ENCODE results near the gene SLC37A3.
"Not testable (repeated sequence)": the region's sequence is repeated elsewhere in the genome, so short reads cannot be mapped to it uniquely, and the experiment has no call there.

SLC37A3 gene

DNA sequence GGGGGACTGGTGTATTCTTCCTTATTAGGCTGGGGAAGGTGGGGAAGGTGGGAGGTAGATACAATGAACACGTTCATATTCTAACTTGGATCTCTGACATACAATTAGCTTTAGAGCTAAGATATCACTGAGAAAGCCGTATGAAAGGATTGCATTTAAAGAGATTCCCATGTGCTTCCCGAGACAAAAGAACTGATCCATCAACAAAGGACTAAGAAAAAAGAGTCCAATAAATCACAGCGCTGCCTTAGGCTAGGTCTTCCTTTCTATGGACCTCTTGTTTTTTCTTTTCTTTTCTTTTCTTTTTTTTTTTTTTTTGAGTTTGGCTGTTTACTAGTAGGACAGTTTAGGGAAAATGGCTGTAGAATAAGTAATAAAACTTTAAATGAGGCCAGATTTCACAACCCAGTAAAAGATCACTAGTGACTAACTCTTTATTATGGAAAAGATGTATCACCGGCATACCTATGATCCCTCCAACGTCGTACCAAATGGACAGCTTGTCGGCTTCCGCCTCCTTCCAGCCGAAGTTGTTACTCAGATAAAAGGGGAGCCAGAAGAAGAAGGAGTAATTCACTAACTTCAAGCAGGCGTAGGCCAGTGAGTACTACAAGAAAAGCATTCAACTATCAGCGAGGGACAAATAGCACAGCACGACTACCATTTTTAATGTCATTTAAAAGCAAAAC lies 50.0 kb downstream of the SLC37A3 start:
- TF ChIP-seq, protein P1, sequence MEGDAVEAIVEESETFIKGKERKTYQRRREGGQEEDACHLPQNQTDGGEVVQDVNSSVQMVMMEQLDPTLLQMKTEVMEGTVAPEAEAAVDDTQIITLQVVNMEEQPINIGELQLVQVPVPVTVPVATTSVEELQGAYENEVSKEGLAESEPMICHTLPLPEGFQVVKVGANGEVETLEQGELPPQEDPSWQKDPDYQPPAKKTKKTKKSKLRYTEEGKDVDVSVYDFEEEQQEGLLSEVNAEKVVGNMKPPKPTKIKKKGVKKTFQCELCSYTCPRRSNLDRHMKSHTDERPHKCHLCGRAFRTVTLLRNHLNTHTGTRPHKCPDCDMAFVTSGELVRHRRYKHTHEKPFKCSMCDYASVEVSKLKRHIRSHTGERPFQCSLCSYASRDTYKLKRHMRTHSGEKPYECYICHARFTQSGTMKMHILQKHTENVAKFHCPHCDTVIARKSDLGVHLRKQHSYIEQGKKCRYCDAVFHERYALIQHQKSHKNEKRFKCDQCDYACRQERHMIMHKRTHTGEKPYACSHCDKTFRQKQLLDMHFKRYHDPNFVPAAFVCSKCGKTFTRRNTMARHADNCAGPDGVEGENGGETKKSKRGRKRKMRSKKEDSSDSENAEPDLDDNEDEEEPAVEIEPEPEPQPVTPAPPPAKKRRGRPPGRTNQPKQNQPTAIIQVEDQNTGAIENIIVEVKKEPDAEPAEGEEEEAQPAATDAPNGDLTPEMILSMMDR (IDR thresholded peaks at IDR 0.05; ENCODE audit: insufficient read depth, missing control alignments): no peak
- FAIRE-seq: no peak

DNA sequence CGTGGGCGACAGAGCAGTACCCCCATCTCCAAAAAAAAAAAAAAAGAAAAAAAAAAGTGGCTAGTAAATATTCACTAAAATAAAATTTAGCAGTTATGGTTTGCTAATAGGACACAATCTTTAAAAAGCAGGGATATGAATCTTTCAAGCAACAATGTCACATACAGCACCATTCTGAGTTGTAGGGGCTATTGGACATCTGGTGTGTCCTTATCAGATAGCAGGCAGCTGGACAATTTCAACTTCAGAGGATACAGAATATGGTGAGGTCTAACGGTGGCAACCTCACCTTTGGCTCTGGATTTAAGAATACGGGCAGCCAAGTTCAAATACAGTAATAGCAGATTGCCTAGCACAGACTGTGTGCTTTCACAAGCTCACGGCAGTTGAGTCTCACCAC lies 51.1 kb downstream of the SLC37A3 start:
- FAIRE-seq (no peak), DNase-seq (ENCODE audit: insufficient read length, low spot score) (no peak)
- TF ChIP-seq, protein P1 (IDR thresholded peaks at IDR 0.05; ENCODE audit: insufficient read depth, missing control alignments): no peak

More for the DNA sequence above, 50.0 kb downstream of the SLC37A3 start:
- DNase-seq (ENCODE audit: insufficient read length, low spot score): no peak

DNA sequence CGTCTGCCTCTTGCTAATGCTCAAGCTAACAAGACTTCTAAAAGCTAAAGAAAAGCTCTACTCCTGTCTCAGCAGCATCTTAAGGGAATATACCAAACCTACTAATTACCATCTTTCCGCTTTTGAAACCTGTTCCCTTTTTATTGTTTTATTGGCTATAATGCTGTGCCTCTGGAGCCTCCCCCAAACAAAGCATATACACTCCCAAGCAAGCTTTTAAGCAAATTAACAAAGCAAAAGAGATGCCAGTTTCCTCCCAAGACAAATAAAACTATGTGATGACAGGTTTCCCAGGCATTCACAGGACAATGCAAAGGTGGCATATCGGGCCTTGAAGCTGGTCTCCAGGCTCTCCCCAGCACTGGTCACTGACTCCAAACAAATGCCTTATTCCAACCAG lies 52.9 kb downstream of the SLC37A3 start:
- DNase-seq (ENCODE audit: insufficient read length, low spot score): no peak

DNA sequence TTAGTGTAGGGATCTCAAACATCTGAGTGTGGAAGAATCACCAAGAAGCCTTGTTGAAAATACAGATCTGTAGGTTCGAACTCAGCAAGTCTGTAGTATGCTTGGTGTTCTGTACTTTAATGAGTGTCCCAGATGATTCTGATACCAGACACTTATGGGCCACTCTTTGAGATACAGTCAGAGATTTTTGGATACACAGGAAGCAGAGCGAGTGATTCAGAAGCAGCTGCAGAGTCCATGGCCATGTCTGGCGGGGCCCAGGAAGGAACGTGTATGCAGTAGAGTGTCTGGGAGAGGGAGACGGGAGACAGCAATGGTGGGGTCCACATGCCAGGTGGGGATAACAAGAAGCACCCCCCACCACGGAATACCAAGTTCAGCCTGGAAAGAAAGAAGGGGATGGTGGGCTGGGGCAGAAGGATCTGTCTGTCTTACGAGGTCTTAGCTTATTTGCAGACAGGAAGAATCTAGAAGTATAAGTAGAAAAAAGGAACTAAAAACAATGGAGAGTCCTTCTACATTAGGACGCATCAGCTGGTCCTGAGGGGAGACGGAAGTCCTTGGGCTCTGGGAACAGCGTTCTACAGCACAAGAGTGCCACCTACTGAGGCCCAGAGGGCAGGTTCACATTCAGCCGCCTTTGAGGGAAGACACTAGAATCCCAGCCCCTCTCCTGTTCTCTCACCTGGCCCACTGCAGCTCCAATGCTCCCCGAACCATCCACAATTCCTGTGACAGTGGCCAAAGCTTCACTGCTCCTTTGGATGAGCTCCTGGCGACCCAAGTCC lies 55.4 kb downstream of the SLC37A3 start:
- peak; percentile 38 for DNase-seq (ENCODE audit: insufficient read length, low spot score)
- no peak for FAIRE-seq
- TF ChIP-seq, protein P1 (IDR thresholded peaks at IDR 0.05; ENCODE audit: insufficient read depth, missing control alignments): peak; percentile 55

More for the DNA sequence above, 52.9 kb downstream of the SLC37A3 start:
- TF ChIP-seq, protein P1 (IDR thresholded peaks at IDR 0.05; ENCODE audit: insufficient read depth, missing control alignments): no peak
- FAIRE-seq: no peak

DNA sequence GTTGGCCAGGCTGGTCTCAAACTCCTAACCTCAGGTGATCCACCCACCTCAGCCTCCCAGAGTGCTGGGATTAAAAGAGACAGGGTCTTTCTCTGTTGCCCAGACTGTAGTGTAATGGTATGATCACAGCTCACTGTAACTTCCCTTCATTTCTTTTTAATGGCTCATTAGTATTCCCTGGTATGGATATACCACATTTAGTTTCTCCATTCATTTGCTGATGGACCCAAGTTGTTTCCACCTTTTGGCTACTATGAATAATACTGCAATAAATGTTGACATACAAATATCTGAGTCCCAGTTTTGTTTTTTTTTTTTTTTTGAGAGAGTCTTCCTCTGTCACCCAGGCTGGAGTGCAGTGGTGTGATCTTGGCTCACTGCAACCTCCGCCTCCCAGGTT lies 59.4 kb downstream of the SLC37A3 start:
- DNase-seq (ENCODE audit: insufficient read length, low spot score); FAIRE-seq: not testable (repeated sequence)

DNA sequence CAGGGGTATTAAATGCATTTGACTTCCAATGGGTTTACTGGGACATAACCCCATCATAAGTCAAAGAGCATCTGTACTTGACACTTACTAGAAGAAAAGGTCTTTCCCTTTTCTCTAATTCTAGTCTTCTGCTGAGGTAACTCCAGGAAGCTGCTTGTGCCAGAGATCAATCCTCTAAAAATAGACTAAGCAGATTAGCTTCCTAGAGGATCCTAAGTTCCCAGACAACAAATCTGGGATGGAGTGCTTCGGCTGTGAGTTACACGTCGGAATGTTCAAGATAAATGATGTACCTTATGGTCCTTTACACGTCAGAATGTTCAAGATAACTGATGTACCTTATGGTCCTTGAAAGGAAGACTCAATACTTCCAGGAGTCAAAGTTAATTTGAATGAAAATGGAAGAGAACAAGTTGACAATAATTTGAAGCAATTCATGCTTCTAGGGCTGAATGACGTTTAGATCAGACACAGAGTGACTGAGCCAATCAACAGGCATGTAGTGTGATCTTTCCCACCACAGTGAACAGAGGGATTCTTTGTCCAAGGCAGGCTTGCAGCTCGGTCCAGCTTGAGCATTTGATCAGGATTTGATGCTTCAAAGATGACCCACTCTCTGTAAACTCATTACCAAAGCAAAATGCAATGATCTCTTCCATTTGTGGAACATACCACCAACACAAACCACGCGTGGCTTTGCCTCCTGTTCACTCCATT lies 63.8 kb downstream of the SLC37A3 start:
- FAIRE-seq (peak; percentile 96), DNase-seq (ENCODE audit: insufficient read length, low spot score) (no peak)
- TF ChIP-seq, protein P1 (IDR thresholded peaks at IDR 0.05; ENCODE audit: insufficient read depth, missing control alignments): no peak

DNA sequence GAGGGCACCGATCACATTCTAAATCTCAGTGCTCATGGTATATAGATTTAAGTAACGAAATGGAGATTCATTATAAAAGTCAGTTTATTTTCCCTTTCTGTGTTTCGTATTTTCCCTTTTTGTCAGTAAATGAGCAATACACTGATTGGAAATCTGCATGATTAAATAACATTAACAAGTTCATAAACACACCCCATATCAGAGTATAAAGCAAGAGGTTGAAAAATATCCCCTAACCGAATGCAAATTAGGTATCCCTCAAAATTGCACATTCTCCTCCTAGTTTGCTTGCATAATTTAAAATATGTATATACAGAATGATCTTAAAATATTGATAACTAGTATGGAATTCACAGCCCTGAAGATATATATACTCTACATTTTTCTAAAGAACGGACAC lies 64.6 kb downstream of the SLC37A3 start:
- DNase-seq (ENCODE audit: insufficient read length, low spot score): no peak
- TF ChIP-seq, protein P1 (IDR thresholded peaks at IDR 0.05; ENCODE audit: insufficient read depth, missing control alignments): no peak
- no peak for FAIRE-seq

Measured in D721Med (cell line).